HEK293 (cell line): ENCODE measurements around the gene KATNA1.

ENCODE experiments used
- CTCF ChIA-PET: fragments of 350-600 bp; formaldehyde crosslinking; extraction: SDS; loops from one replicate; lab custom pipeline; 2021; ENCODE audit warnings: antibody characterized with exemption; lab: Yijun Ruan, JAX
- POLR2A ChIA-PET: fragments of 300-600 bp; formaldehyde crosslinking; extraction: SDS; loops from one replicate; lab custom pipeline; 2020; ENCODE audit warnings: antibody characterized with exemption, inconsistent platforms; lab: Yijun Ruan, JAX
- H3K27ac ChIP-seq: fragments of 200-500 bp; sonication (Bioruptor generic); 2 replicates; pipeline ENCODE4 v1.5.1; 2014; ENCODE audit warnings: low read depth, low read length, control low read depth, inconsistent platforms; ENCODE audit errors: extremely low read depth
- H3K36me3 ChIP-seq, 2 experiments: fragments of 200-500 bp in 1 of 2; sonication (Bioruptor generic) in 1 of 2; 1 replicate in 1 of 2; 2 replicates in 1 of 2; pipeline ENCODE4 v1.5.1; 2014 to 2017; ENCODE audit warnings: inconsistent platforms in 2 of 2, low read length in 2 of 2; ENCODE audit not compliant: control insufficient read depth in 2 of 2, insufficient read depth in 1 of 2
- H3K4me1 ChIP-seq: fragments of 200-500 bp; sonication (Bioruptor generic); 2 replicates; pipeline ENCODE4 v1.5.1; 2014; ENCODE audit warnings: mild to moderate bottlenecking, low read length, inconsistent platforms; ENCODE audit not compliant: control insufficient read depth, insufficient read depth
- H3K4me3 ChIP-seq: 2 replicates; pipeline ENCODE4 v1.5.1; 2011; ENCODE audit warnings: low read depth, mild to moderate bottlenecking, control low read depth, low read length, moderate library complexity
- H3K9me3 ChIP-seq: fragments of 200-500 bp; sonication (Bioruptor generic); 2 replicates; pipeline ENCODE4 v1.5.1; 2014; ENCODE audit warnings: low read depth, low read length, inconsistent platforms; ENCODE audit not compliant: control insufficient read depth, insufficient read depth
- FEZF1 ChIP-seq: fragments of 450-650 bp; formaldehyde crosslinking; IDR thresholded peaks from 2 replicates; pipeline ENCODE4 v1.5.1; 2016; ENCODE audit warnings: missing biosample characterization, missing genetic modification characterization
- GFI1B ChIP-seq: fragments of 450-650 bp; formaldehyde crosslinking; IDR thresholded peaks from 2 replicates; pipeline ENCODE4 v1.5.1; 2016; ENCODE audit warnings: missing biosample characterization, missing genetic modification characterization
- GLI2 ChIP-seq: fragments of 450-650 bp; formaldehyde crosslinking; IDR thresholded peaks from 2 replicates; pipeline ENCODE4; 2017; ENCODE audit warnings: missing biosample characterization, missing genetic modification characterization, low read depth, borderline replicate concordance
- GLI4 ChIP-seq: fragments of 450-650 bp; formaldehyde crosslinking; IDR thresholded peaks from 2 replicates; pipeline ENCODE4 v1.5.1; 2016; ENCODE audit warnings: missing biosample characterization, missing genetic modification characterization
- HOXA7 ChIP-seq: sonication (generic); formaldehyde crosslinking; IDR thresholded peaks from 2 replicates; pipeline ENCODE4 v1.8.1; 2022; ENCODE audit warnings: missing genetic modification reagents, borderline replicate concordance
- KLF10 ChIP-seq: fragments of 450-650 bp; IDR thresholded peaks from 2 replicates; pipeline ENCODE4 v1.5.1; 2018; ENCODE audit warnings: missing biosample characterization, mild to moderate bottlenecking, missing genetic modification characterization
- KLF8 ChIP-seq: fragments of 450-650 bp; formaldehyde crosslinking; IDR thresholded peaks from 2 replicates; pipeline ENCODE4 v1.5.1; 2016; ENCODE audit warnings: missing biosample characterization, missing genetic modification characterization
- OVOL3 ChIP-seq: fragments of 450-650 bp; formaldehyde crosslinking; IDR thresholded peaks from 2 replicates; pipeline ENCODE4 v1.5.1; 2016; ENCODE audit warnings: missing biosample characterization, missing genetic modification characterization
- SP7 ChIP-seq: fragments of 450-650 bp; formaldehyde crosslinking; IDR thresholded peaks from 2 replicates; pipeline ENCODE4 v1.5.1; 2016; ENCODE audit warnings: missing biosample characterization, missing genetic modification characterization
- TRIM28 ChIP-seq: IDR thresholded peaks from 2 replicates; pipeline ENCODE4 v1.6.1; 2011; ENCODE audit warnings: low read length, control low read depth, borderline replicate concordance
- YY1 ChIP-seq: fragments of 450-650 bp; formaldehyde crosslinking; IDR thresholded peaks from 2 replicates; pipeline ENCODE4 v1.5.1; 2018; ENCODE audit warnings: missing biosample characterization, missing genetic modification characterization
- ZBTB8A ChIP-seq: fragments of 450-650 bp; formaldehyde crosslinking; IDR thresholded peaks from 2 replicates; pipeline ENCODE4 v1.5.1; 2016; ENCODE audit warnings: missing biosample characterization, missing genetic modification characterization
- ZNF155 ChIP-seq: fragments of 450-650 bp; formaldehyde crosslinking; IDR thresholded peaks from 2 replicates; pipeline ENCODE4 v1.5.1; 2016; ENCODE audit warnings: missing biosample characterization, missing genetic modification characterization
- ZNF366 ChIP-seq: fragments of 450-650 bp; formaldehyde crosslinking; conservative IDR thresholded peaks from 2 replicates; pipeline ENCODE4 v1.5.1; 2016; ENCODE audit warnings: missing biosample characterization, missing genetic modification characterization
- ZNF423 ChIP-seq: fragments of 450-650 bp; formaldehyde crosslinking; IDR thresholded peaks from 2 replicates; pipeline ENCODE4 v1.5.1; 2016; ENCODE audit warnings: missing biosample characterization, missing genetic modification characterization
- ZNF610 ChIP-seq: fragments of 450-650 bp; formaldehyde crosslinking; IDR thresholded peaks from 2 replicates; pipeline ENCODE4 v1.5.1; 2016; ENCODE audit warnings: missing biosample characterization, missing genetic modification characterization, borderline replicate concordance
- ZNF629 ChIP-seq: fragments of 450-650 bp; formaldehyde crosslinking; IDR thresholded peaks from 2 replicates; pipeline ENCODE4 v1.5.1; 2017; ENCODE audit warnings: missing biosample characterization, missing genetic modification characterization
- ZNF658 ChIP-seq: fragments of 450-650 bp; formaldehyde crosslinking; IDR thresholded peaks from 2 replicates; pipeline ENCODE4; 2016; ENCODE audit warnings: missing biosample characterization, missing genetic modification characterization
- ZSCAN16 ChIP-seq: fragments of 450-650 bp; formaldehyde crosslinking; IDR thresholded peaks from 2 replicates; pipeline ENCODE4 v1.5.1; 2016; ENCODE audit warnings: missing biosample characterization, missing genetic modification characterization
- TF ChIP-seq, protein P1 (sequence below): fragments of 450-650 bp; formaldehyde crosslinking; IDR thresholded peaks from 2 replicates; pipeline ENCODE4 v1.5.1; 2016; ENCODE audit warnings: missing biosample characterization, missing genetic modification characterization
- TF ChIP-seq, protein P2 (sequence below): fragments of 450-650 bp; formaldehyde crosslinking; IDR thresholded peaks from 2 replicates; pipeline ENCODE4 v1.5.1; 2017; ENCODE audit warnings: missing biosample characterization, missing genetic modification characterization
- TF ChIP-seq, protein P3 (sequence below): fragments of 450-650 bp; formaldehyde crosslinking; IDR thresholded peaks from 2 replicates; pipeline ENCODE4 v1.5.1; 2017; ENCODE audit warnings: missing biosample characterization, missing genetic modification characterization
- TF ChIP-seq, protein P4 (sequence below): IDR thresholded peaks from 2 replicates; pipeline ENCODE4 v1.6.1; 2011; ENCODE audit warnings: mild to moderate bottlenecking, low read depth, low read length, borderline replicate concordance
- TF ChIP-seq, protein P5 (sequence below): fragments of 450-650 bp; formaldehyde crosslinking; IDR thresholded peaks from 2 replicates; pipeline ENCODE4 v1.5.1; 2016; ENCODE audit warnings: missing biosample characterization, missing genetic modification characterization

KATNA1 gene

DNA sequence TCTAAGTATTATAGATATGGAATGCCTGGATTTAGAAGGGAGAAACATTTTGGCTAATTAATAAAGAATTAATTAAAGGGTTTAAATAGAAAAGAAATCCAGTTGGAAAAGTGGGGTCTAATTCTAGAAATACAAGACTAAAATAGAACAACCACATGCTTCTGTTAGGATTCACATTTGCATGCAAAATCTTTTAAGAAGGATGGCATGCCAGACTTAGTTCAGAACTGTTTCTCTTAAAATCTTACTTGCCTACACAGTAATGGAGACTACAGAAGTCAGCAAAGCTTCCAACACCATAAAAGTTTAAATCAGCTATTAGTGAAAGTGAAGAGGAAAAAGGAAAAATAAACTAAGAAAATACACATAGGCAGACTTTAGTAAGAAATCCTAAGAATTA lies 32.7 kb upstream of the KATNA1 start:
- Histone ChIP-seq H3K4me3 (no peak overlapping the region), H3K27ac (no peak overlapping the region), H3K4me1 (no peaks in the 10 kb centered on the region), H3K36me3 (peaks cover 19 to 57% of the 10 kb centered on the region in 2 experiments), H3K9me3 (no peaks in the 10 kb centered on the region)
- TF ChIP-seq, protein P1, sequence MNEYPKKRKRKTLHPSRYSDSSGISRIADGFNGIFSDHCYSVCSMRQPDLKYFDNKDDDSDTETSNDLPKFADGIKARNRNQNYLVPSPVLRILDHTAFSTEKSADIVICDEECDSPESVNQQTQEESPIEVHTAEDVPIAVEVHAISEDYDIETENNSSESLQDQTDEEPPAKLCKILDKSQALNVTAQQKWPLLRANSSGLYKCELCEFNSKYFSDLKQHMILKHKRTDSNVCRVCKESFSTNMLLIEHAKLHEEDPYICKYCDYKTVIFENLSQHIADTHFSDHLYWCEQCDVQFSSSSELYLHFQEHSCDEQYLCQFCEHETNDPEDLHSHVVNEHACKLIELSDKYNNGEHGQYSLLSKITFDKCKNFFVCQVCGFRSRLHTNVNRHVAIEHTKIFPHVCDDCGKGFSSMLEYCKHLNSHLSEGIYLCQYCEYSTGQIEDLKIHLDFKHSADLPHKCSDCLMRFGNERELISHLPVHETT: no peak
- TF ChIP-seq, protein P2, sequence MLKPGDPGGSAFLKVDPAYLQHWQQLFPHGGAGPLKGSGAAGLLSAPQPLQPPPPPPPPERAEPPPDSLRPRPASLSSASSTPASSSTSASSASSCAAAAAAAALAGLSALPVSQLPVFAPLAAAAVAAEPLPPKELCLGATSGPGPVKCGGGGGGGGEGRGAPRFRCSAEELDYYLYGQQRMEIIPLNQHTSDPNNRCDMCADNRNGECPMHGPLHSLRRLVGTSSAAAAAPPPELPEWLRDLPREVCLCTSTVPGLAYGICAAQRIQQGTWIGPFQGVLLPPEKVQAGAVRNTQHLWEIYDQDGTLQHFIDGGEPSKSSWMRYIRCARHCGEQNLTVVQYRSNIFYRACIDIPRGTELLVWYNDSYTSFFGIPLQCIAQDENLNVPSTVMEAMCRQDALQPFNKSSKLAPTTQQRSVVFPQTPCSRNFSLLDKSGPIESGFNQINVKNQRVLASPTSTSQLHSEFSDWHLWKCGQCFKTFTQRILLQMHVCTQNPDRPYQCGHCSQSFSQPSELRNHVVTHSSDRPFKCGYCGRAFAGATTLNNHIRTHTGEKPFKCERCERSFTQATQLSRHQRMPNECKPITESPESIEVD: no peak
- TF ChIP-seq TRIM28 (no peak), GLI4 (tag by site-specific recombination) (no peak), YY1 (no peak), SP7 (no peak), ZSCAN16 (no peak), KLF10 (tag by site-specific recombination) (no peak), HOXA7 (CRISPR knock-in tag) (no peak), ZNF366 (tag by site-specific recombination) (no peak)
- POLR2A ChIA-PET: no interaction called here
- CTCF ChIA-PET: interaction anchor here (0.7 to 1.1 kb wide), 2 partner anchors 8 to 10 kb away, joined by 3 read pairs; no protein-coding TSS in a partner anchor

DNA sequence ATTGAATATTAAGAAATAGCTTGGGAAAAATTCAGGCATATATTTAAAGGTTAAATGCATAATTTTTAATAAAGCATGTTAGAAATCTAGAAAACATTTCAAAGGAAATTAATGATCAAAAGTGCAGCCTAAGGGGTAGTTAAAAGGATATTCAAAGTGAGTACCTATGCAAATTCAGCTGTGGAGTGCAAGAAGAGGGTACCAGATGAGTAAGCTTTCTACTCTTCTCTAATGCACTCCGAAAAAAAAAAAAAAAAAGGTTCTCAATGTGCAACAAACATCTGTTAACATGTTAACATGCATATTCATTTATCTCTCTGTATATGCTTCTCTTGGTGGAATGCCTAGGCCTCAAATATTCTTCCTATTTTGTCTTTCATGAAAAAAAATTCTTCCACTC lies 32.0 kb upstream of the KATNA1 start:
- Histone ChIP-seq H3K9me3 (no peaks in the 10 kb centered on the region), H3K27ac (no peak overlapping the region), H3K4me1 (no peaks in the 10 kb centered on the region), H3K36me3 (peaks cover 24 to 60% of the 10 kb centered on the region in 2 experiments), H3K4me3 (no peak overlapping the region)
- POLR2A ChIA-PET: interaction anchor here (0.6 kb wide), 1 partner anchor 289 kb away, joined by 4 read pairs; no protein-coding TSS in a partner anchor
- CTCF ChIA-PET: no interaction called here
- TF ChIP-seq, protein P3, sequence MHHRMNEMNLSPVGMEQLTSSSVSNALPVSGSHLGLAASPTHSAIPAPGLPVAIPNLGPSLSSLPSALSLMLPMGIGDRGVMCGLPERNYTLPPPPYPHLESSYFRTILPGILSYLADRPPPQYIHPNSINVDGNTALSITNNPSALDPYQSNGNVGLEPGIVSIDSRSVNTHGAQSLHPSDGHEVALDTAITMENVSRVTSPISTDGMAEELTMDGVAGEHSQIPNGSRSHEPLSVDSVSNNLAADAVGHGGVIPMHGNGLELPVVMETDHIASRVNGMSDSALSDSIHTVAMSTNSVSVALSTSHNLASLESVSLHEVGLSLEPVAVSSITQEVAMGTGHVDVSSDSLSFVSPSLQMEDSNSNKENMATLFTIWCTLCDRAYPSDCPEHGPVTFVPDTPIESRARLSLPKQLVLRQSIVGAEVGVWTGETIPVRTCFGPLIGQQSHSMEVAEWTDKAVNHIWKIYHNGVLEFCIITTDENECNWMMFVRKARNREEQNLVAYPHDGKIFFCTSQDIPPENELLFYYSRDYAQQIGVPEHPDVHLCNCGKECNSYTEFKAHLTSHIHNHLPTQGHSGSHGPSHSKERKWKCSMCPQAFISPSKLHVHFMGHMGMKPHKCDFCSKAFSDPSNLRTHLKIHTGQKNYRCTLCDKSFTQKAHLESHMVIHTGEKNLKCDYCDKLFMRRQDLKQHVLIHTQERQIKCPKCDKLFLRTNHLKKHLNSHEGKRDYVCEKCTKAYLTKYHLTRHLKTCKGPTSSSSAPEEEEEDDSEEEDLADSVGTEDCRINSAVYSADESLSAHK (tag by site-specific recombination): no peak
- TF ChIP-seq OVOL3 (tag by site-specific recombination) (no peak), ZNF155 (tag by site-specific recombination) (no peak), ZBTB8A (tag by site-specific recombination) (no peak), KLF8 (no peak), FEZF1 (tag by site-specific recombination) (no peak), ZNF629 (tag by site-specific recombination) (no peak), ZNF658 (tag by site-specific recombination) (no peak), GFI1B (tag by site-specific recombination) (no peak), ZNF423 (tag by site-specific recombination) (no peak), GLI2 (tag by site-specific recombination) (no peak), ZNF610 (tag by site-specific recombination) (no peak)
- TF ChIP-seq, protein P4, sequence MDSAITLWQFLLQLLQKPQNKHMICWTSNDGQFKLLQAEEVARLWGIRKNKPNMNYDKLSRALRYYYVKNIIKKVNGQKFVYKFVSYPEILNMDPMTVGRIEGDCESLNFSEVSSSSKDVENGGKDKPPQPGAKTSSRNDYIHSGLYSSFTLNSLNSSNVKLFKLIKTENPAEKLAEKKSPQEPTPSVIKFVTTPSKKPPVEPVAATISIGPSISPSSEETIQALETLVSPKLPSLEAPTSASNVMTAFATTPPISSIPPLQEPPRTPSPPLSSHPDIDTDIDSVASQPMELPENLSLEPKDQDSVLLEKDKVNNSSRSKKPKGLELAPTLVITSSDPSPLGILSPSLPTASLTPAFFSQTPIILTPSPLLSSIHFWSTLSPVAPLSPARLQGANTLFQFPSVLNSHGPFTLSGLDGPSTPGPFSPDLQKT: no peak
- TF ChIP-seq, protein P5, sequence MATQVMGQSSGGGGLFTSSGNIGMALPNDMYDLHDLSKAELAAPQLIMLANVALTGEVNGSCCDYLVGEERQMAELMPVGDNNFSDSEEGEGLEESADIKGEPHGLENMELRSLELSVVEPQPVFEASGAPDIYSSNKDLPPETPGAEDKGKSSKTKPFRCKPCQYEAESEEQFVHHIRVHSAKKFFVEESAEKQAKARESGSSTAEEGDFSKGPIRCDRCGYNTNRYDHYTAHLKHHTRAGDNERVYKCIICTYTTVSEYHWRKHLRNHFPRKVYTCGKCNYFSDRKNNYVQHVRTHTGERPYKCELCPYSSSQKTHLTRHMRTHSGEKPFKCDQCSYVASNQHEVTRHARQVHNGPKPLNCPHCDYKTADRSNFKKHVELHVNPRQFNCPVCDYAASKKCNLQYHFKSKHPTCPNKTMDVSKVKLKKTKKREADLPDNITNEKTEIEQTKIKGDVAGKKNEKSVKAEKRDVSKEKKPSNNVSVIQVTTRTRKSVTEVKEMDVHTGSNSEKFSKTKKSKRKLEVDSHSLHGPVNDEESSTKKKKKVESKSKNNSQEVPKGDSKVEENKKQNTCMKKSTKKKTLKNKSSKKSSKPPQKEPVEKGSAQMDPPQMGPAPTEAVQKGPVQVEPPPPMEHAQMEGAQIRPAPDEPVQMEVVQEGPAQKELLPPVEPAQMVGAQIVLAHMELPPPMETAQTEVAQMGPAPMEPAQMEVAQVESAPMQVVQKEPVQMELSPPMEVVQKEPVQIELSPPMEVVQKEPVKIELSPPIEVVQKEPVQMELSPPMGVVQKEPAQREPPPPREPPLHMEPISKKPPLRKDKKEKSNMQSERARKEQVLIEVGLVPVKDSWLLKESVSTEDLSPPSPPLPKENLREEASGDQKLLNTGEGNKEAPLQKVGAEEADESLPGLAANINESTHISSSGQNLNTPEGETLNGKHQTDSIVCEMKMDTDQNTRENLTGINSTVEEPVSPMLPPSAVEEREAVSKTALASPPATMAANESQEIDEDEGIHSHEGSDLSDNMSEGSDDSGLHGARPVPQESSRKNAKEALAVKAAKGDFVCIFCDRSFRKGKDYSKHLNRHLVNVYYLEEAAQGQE (tag by site-specific recombination): no peak
